Large intestine (tissue), 3 donors: Measurements from ENCODE around the gene RAD51B. TPM values are rescaled to one million over a fixed set of nuclear protein-coding genes. Genes with fewer than 3 reads are reported as not detected.
"Not testable (repeated sequence)": the region's sequence is repeated elsewhere in the genome, so short reads cannot be mapped to it uniquely, and the experiment has no call there.

Experiments
- DNase-seq, 2 donors: peaks; one replicate each; pipeline versions ENCODE4 v3.0.0 to v3.0.0-alpha.2; 2013
- H3K27ac ChIP-seq: one replicate; pipeline ENCODE4 v1.5.1; 2013; ENCODE audit warnings: low read length
- H3K27me3 ChIP-seq: 2 replicates; pipeline ENCODE4 v1.6.1; 2013; ENCODE audit warnings: low read length; ENCODE audit not compliant: control insufficient read depth, insufficient read depth
- H3K36me3 ChIP-seq: 2 replicates; pipeline ENCODE4 v1.6.1; 2013; ENCODE audit warnings: low read length; ENCODE audit not compliant: control insufficient read depth, insufficient read depth
- H3K4me1 ChIP-seq: one replicate; pipeline ENCODE4 v1.6.1; 2013; ENCODE audit warnings: low read length; ENCODE audit not compliant: control insufficient read depth, insufficient read depth
- H3K4me3 ChIP-seq: one replicate; pipeline ENCODE4 v1.5.1; 2013; ENCODE audit warnings: low read length
- H3K9me3 ChIP-seq: one replicate; pipeline ENCODE4 v1.6.1; 2013; ENCODE audit warnings: mild to moderate bottlenecking, low read depth, low read length, moderate library complexity; ENCODE audit not compliant: control insufficient read depth
- WGBS: methylation state at CpG from one replicate; pipeline ENCODE4 v1.1.5; 2013; ENCODE audit warnings: low lambda C conversion rate; ENCODE audit not compliant: insufficient coverage; 5-methylcytosine and 5-hydroxymethylcytosine counted together
- polyA plus RNA-seq: library from polyadenylated mRNA; unstranded; fragments of 120-200 nt; gene quantifications from one replicate; pipeline ENCODE4 v1.2.1, GENCODE V29; 2013

Gene RAD51B
- polyA plus RNA-seq, 1 donor, result 6.4 TPM

DNA sequence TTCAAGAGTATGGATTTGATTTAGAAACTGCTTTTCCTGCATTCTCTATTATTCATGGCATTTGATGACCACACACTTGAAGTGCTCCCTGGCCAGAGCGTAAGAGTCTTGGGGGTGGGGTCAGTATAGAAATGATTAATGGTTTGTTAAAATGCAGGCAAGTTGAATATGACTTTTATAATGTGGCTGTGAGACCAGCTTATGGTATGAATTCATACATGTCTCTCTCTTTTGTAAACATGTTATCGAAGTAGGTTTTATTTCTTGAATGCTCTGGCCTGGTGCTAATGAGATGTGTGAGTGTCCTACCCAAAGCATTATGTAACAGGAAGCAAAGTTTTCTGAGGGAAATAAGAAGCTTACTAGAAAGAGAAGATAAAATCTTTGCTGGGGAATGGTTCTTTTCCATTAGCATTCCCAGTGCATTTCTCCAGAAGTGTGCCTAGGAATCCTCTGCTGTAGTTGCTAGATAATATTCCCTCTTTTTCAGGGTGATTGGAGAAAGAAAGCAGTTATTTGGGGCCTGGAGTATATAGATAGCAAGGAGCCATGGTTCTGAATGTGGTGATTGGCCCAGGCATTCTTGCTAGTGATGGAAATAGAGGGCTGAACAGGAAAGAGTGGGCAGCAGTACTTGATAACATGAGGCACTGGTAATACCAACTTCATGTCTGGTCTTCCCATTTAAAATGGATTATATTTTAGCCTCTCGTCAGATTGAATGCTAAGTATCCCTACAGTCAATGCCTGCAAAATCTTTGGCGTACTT, 289.7 kb downstream of the RAD51B start:
- Histone ChIP-seq H3K36me3 (no peaks in the 10 kb centered on the region), H3K9me3 (no peaks in the 10 kb centered on the region), H3K4me1 (peaks cover 25% of the 10 kb centered on the region), H3K27ac (no peak overlapping the region), H3K27me3 (no peaks in the 10 kb centered on the region), H3K4me3 (no peak overlapping the region)
- no peak for DNase-seq
- no CpG with 5 or more reads among the region's 4 CpGs for WGBS

DNA sequence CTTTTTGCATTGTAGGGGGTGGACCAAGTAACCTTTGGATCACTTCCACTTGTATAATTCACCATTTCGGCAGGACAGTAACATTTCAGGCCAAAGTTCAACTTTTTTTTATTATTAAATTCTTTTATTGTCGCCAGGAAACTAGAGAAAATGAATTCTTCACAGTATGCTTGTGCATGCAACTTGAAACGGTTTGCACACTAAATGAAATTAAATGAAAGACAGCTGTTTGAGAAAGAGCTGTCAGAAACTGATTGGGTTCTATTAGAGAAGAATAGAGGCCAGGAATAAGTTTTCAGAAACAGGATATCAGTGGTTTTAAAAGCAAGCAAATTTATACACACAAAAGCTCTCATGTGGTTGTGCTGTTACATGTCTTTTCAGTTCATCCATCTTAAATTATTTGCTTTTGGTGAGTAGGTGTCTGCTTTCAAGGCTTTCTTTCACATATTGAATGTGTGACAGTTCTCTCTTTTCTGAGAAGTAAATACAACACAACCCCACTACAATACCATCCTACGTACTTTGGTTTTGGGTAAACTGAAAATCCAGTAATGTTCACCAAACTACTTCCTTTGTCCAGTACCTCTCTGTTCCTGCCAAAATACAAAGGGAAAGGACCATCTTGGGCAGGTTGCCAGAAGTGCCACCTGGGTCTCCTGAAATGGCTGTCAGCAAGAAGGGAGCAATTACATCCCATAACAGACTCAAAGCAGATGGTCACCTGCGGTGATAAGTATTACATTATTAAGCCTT, 291.7 kb downstream of the RAD51B start:
- Histone ChIP-seq H3K36me3 (no peaks in the 10 kb centered on the region), H3K4me1 (peaks cover 25% of the 10 kb centered on the region), H3K9me3 (no peaks in the 10 kb centered on the region), H3K27ac (peak overlapping the region; percentile 51), H3K27me3 (no peaks in the 10 kb centered on the region), H3K4me3 (no peak overlapping the region)
- DNase-seq, result peak in 1 of 2 donors; percentile 56
- 16% methylated on average over 3 of the region's 5 CpGs for WGBS

DNA sequence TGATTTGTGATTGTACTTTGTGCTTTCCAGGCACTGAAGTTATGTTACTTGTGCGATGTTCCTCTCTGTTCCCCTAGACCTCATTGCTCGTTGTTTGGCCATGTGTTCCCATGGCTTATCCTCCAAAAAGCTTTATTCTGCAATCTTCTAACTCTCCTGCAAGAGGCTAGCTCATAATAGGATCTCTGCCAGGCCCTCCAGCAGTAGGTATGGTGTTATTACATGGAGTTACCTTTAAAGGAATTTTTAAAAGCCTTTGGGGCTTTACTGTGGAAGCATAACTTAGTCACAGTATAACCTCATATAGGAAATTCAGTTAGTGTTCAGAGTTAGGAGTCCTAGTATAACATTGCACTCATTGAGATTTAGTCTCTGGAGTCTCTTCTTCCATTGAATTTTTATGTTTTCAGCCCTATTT, 292.3 kb downstream of the RAD51B start:
- peaks cover 31% of the 10 kb centered on the region for H3K4me1 ChIP-seq
- WGBS, result no CpG with 5 or more reads among the region's 2 CpGs
- H3K4me3 ChIP-seq, result no peak overlapping the region
- peak overlapping the region; percentile 51 for H3K27ac ChIP-seq
- no peaks in the 10 kb centered on the region for H3K36me3 ChIP-seq
- H3K27me3 ChIP-seq, result no peaks in the 10 kb centered on the region
- DNase-seq, result no peak
- no peaks in the 10 kb centered on the region for H3K9me3 ChIP-seq

DNA sequence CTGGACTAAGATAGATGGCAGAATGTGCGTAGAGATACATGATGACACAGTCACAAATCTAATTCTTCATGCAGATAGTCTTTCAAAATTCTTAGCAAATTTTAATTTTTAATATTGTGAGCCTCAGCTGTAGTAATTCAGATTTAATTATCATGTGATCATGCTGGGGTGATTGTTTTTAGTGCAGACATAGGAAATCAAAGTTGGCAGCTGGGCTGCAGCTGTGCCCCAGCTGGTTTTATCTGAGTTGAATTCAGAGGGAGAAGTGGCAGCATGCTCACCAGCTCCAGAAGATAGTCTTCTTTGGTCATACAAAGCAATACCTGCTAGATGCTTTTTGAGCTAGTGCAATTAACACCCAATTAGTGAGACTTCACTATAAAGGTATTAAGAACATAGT, 292.9 kb downstream of the RAD51B start:
- Histone ChIP-seq H3K9me3 (no peaks in the 10 kb centered on the region), H3K27me3 (no peaks in the 10 kb centered on the region), H3K4me1 (peaks cover 31% of the 10 kb centered on the region), H3K36me3 (no peaks in the 10 kb centered on the region), H3K27ac (no peak overlapping the region), H3K4me3 (no peak overlapping the region)
- DNase-seq, result no peak
- no CpG with 5 or more reads among the region's 1 CpG for WGBS

DNA sequence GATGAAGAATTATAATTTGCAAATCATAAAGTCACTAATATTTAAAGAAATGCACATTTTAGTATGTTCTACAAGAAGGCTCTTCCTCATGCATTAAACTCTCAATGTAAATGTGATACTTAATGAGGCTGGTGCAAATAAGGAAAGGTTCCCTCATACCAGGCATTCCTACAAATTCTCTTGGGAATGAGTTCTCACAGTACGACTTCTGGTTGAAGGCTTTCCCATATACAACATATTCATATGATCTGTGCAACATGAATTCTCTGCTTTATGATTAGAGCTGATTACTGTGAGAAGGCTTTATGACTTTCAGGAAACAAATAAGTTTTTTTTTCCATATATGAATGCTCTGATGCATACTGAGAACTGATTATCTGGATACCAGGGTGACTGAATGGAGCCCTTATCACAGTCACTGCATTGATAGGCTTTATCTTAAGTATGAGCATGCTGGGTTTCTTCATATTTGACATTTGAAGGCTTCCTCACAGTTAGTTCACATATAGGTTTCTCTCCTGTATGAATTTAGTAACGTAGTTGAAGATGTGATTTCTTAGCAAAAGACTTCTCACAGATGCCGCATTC, 293.9 kb downstream of the RAD51B start:
- H3K27me3 ChIP-seq, result no peaks in the 10 kb centered on the region
- H3K36me3 ChIP-seq, result no peaks in the 10 kb centered on the region
- DNase-seq, result peak in 1 of 2 donors; percentile 29
- peaks cover 31% of the 10 kb centered on the region for H3K4me1 ChIP-seq
- H3K4me3 ChIP-seq, result no peak overlapping the region
- no peak overlapping the region for H3K27ac ChIP-seq
- WGBS, result 60% methylated on average over 1 of the region's 3 CpGs
- no peaks in the 10 kb centered on the region for H3K9me3 ChIP-seq

DNA sequence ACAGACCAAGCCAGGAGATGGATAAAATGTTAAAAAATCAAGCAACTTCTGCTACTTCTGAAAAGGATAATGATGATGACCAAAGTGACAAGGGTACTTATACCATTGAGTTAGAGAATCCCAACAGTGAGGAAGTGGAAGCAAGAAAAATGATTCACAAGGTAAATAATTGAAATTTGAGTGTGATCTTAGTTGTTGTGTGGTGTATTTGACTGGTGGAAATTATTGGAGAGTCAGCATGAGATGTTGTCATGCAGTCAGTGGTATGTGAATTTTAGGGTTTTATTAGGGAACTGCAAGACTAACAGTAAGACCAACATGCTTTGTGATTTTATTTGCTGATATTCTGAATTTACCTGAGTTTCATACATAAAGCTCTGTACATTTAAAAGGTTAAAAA, 296.4 kb downstream of the RAD51B start:
- H3K4me3 ChIP-seq, H3K9me3 ChIP-seq, H3K27me3 ChIP-seq, DNase-seq, H3K36me3 ChIP-seq, H3K27ac ChIP-seq: not testable (repeated sequence)
- H3K4me1 ChIP-seq, result peaks cover 22% of the 10 kb centered on the region

DNA sequence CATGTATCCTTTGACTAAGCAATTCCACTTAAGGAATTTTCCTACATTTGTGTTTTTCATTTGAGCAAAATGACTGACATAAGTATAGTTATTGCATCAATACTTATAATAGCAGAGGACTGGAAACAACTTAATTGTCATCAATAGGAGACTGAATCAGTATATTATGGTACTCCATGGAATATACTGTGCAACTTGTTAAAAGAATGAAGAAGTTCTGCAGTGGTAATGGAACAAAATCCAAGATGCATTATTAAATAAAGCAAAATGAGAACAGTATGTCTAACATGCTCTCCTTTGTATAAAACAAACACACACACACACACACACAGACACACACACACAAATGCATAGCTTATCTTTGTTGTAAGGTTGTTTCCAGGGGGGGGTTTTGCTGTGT, 303.1 kb downstream of the RAD51B start:
- Histone ChIP-seq H3K4me1 (peaks cover 14% of the 10 kb centered on the region), H3K27ac (no peak overlapping the region), H3K27me3 (no peaks in the 10 kb centered on the region), H3K9me3 (no peaks in the 10 kb centered on the region), H3K4me3 (no peak overlapping the region), H3K36me3 (no peaks in the 10 kb centered on the region)
- DNase-seq, result no peak

DNA sequence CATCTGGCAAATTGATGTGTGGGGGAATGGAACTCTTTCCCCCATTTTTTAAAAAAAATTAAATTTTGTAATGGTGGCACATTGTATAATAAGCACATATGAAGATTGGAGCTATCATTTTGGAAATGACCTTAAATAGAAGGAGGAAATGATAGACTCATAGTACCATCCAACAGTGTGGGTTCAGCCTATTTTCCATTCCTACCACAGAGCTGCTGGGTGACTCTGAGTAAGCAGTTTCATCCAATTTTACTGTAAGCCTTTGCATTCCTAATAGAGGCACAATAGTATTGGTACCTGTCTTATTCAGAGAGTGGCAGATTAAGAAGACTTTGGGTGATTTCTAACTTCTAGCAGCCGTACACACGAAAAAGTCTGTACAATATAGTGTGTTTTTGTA, 304.5 kb downstream of the RAD51B start:
- Histone ChIP-seq H3K27ac (no peak overlapping the region), H3K9me3 (no peaks in the 10 kb centered on the region), H3K4me1 (peaks cover 14% of the 10 kb centered on the region), H3K4me3 (no peak overlapping the region), H3K36me3 (no peaks in the 10 kb centered on the region), H3K27me3 (no peaks in the 10 kb centered on the region)
- no peak for DNase-seq
- WGBS, result 100% methylated on average over 2 of the region's 2 CpGs

DNA sequence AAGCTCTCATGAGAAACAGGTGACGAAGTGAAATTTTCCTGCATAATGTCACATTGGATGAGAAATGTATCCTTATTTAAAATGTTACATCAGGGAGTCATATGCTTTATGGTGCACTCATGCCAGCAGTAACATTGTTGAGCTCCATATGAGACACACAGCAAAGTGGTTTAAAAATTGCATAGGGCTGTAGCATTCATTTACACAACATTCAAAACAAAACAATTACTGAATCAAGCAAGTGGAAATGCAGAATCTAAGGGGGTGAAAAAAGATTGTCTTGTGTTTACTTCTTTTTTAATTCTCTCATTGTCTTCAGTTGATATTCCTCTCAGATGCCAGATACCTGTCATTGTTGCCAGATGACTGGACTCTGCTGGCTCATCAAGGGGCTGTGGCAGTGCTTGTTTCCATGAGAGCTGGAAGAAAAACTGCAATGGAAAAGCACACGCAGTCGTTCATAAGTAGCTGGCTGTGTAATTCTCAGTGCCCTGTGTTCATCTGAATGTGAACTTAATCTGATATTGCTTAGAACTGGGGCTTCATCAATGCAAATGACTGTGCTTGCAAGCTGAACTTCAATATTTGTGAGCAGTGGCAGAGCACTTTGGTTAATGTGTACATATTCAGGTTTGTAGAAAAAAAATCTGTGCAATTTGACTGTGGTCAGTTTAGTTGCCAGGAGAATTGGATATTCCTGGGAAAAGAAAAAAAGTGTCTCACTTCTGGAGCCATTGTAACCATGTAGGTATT, 305.6 kb downstream of the RAD51B start:
- H3K36me3 ChIP-seq, result no peaks in the 10 kb centered on the region
- H3K4me1 ChIP-seq, result peaks cover 14% of the 10 kb centered on the region
- no peak overlapping the region for H3K4me3 ChIP-seq
- WGBS, result 100% methylated on average over 1 of the region's 3 CpGs
- H3K27ac ChIP-seq, result peak overlapping the region; percentile 0
- DNase-seq, result no peak
- H3K9me3 ChIP-seq, result no peaks in the 10 kb centered on the region
- no peaks in the 10 kb centered on the region for H3K27me3 ChIP-seq

DNA sequence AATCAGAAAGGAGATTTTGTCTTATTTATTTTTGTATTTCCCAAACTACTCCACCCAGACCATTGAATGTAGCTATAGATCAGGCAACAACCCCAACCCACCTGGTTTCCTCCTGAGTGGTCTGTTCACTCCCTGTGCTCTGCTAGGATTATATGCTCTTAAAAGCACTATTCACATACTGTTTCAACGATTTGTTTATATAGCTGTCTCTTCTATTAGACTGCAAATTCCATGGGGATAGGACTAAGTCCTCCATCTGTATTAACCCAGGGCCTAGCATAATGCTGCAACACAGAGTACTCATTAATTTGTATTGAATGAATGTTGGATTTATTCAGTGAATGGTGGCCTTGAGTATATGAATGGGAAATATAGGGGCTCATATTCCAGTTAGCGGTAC, 307.6 kb downstream of the RAD51B start:
- Histone ChIP-seq H3K4me3 (no peak overlapping the region), H3K9me3 (no peaks in the 10 kb centered on the region), H3K36me3 (no peaks in the 10 kb centered on the region), H3K27ac (no peak overlapping the region), H3K27me3 (no peaks in the 10 kb centered on the region), H3K4me1 (peaks cover 14% of the 10 kb centered on the region)
- WGBS, result no CpG with 5 or more reads among the region's 2 CpGs
- no peak for DNase-seq
